ENCODE results near the gene CTNNA2. TPM values are rescaled to one million over a fixed set of nuclear protein-coding genes. Genes with fewer than 3 reads are reported as not detected.

CTNNA2 gene
- polyA plus RNA-seq, 1 experiment = not detected

GRCh38 chr2:80364524-80365212 lies 851.8 kb downstream of the CTNNA2 start:
- H3K4me3 ChIP-seq (ENCODE audit: low read depth, low read length) = no peak overlapping the region
- TF ChIP-seq CTCF (IDR thresholded peaks at IDR 0.05; ENCODE audit: low read depth, low read length) = no peak
- H3K27me3 ChIP-seq (ENCODE audit: control insufficient read depth, insufficient read depth, low read length) = peaks cover 4% of the 10 kb centered on the region
- CTCF ChIA-PET = interaction anchor here (0.6 to 1.2 kb wide), 2 partner anchors 11 to 135 kb away, joined by 3 to 8 read pairs; no protein-coding TSS in a partner anchor
- no peak overlapping the region for H3K27ac ChIP-seq (ENCODE audit: low read depth, low read length)
- H3K9me3 ChIP-seq (ENCODE audit: control insufficient read depth, insufficient read depth, low read length) = no peaks in the 10 kb centered on the region
- no peak for DNase-seq (ENCODE audit: low read depth, low spot score)
- POLR2A ChIA-PET = no interaction called here

- no peak for DNase-seq (ENCODE audit: low read depth, low spot score)
- no peak overlapping the region for H3K4me3 ChIP-seq (ENCODE audit: low read depth, low read length)
- POLR2A ChIA-PET = no interaction called here
- no peak overlapping the region for H3K27ac ChIP-seq (ENCODE audit: low read depth, low read length)
- peaks cover 4% of the 10 kb centered on the region for H3K27me3 ChIP-seq (ENCODE audit: control insufficient read depth, insufficient read depth, low read length)
- H3K9me3 ChIP-seq (ENCODE audit: control insufficient read depth, insufficient read depth, low read length) = no peaks in the 10 kb centered on the region
- CTCF ChIA-PET = interaction anchor here (1.2 kb wide), 1 partner anchor 133 kb away, joined by 3 read pairs; no protein-coding TSS in a partner anchor
- TF ChIP-seq CTCF (IDR thresholded peaks at IDR 0.05; ENCODE audit: low read depth, low read length) = no peak
These were observed 852.9 kb downstream of the CTNNA2 start for GRCh38 chr2:80365762-80366161.

GRCh38 chr2:80370375-80371009 lies 857.6 kb downstream of the CTNNA2 start:
- Histone ChIP-seq H3K4me3 (ENCODE audit: low read depth, low read length) (no peak overlapping the region), H3K27ac (ENCODE audit: low read depth, low read length) (no peak overlapping the region), H3K27me3 (ENCODE audit: control insufficient read depth, insufficient read depth, low read length) (no peaks in the 10 kb centered on the region), H3K9me3 (ENCODE audit: control insufficient read depth, insufficient read depth, low read length) (no peaks in the 10 kb centered on the region)
- no peak for TF ChIP-seq CTCF (IDR thresholded peaks at IDR 0.05; ENCODE audit: low read depth, low read length)
- no peak for DNase-seq (ENCODE audit: low read depth, low spot score)
- ChIA-PET POLR2A (no interaction called here), CTCF (no interaction called here)

GRCh38 chr2:80374105-80374504 lies 861.3 kb downstream of the CTNNA2 start:
- no peak for TF ChIP-seq CTCF (IDR thresholded peaks at IDR 0.05; ENCODE audit: low read depth, low read length)

GRCh38 chr2:80377071-80377470 lies 864.2 kb downstream of the CTNNA2 start:
- Histone ChIP-seq H3K27ac (ENCODE audit: low read depth, low read length) (no peak overlapping the region), H3K9me3 (ENCODE audit: control insufficient read depth, insufficient read depth, low read length) (no peaks in the 10 kb centered on the region), H3K27me3 (ENCODE audit: control insufficient read depth, insufficient read depth, low read length) (no peaks in the 10 kb centered on the region), H3K4me3 (ENCODE audit: low read depth, low read length) (no peak overlapping the region)
- no peak for TF ChIP-seq CTCF (IDR thresholded peaks at IDR 0.05; ENCODE audit: low read depth, low read length)
- POLR2A ChIA-PET = no interaction called here
- DNase-seq (ENCODE audit: low read depth, low spot score) = no peak
- CTCF ChIA-PET = no interaction called here

More at GRCh38 chr2:80374105-80374504, 861.3 kb downstream of the CTNNA2 start:
- Histone ChIP-seq H3K4me3 (ENCODE audit: low read depth, low read length) (no peak overlapping the region), H3K9me3 (ENCODE audit: control insufficient read depth, insufficient read depth, low read length) (no peaks in the 10 kb centered on the region), H3K27me3 (ENCODE audit: control insufficient read depth, insufficient read depth, low read length) (no peaks in the 10 kb centered on the region), H3K27ac (ENCODE audit: low read depth, low read length) (no peak overlapping the region)
- no peak for DNase-seq (ENCODE audit: low read depth, low spot score)
- CTCF ChIA-PET = no interaction called here
- POLR2A ChIA-PET = no interaction called here
